ENCODE results near the gene RASAL3. TPM values are rescaled to one million over a fixed set of nuclear protein-coding genes. Genes with fewer than 3 reads are reported as not detected.

The RASAL3 gene
- total and polyA plus RNA-seq, 2 of the 8 experiments (the other 6 are each of a cell fraction or from before 2014, with no cell fraction given), result 0.19 to 0.63 TPM

- Histone ChIP-seq H3K4me2 (ENCODE audit: insufficient read depth in 1 of 2, low read depth in 2 of 2, low read length in 2 of 2) (no peak overlapping the region), H3K36me3 (ENCODE audit: control insufficient read depth in 2 of 4, insufficient read depth in 4 of 4, low read length in 3 of 4) (peaks cover 2 to 44% (median 21%) of the 10 kb centered on the region in 4 experiments; a peak in 6 of 8 replicates), H3K18ac (ENCODE audit: extremely low read depth, low read length) (no peak overlapping the region), H2BK15ac (ENCODE audit: low read length) (no peak overlapping the region), H3K23me2 (ENCODE audit: low read depth, low read length) (no peaks in the 10 kb centered on the region), H3K4ac (replicated peaks; ENCODE audit: insufficient read length, low read depth, low read length) (no peak overlapping the region), H3K4me1 (replicated peaks in 1 of 4; ENCODE audit: control insufficient read depth in 3 of 4, insufficient read depth in 4 of 4, low read length in 3 of 4) (no peaks in the 10 kb centered on the region), H3K79me1 (ENCODE audit: low read depth, low read length) (peaks cover 6% of the 10 kb centered on the region; the same call in 1 of the 2 replicates), H3K23ac (ENCODE audit: insufficient read length) (no peak overlapping the region), H4K91ac (replicated peaks; ENCODE audit: insufficient read length, low read length) (no peak overlapping the region), H2AFZ (ENCODE audit: low read length) (no peak overlapping the region), H4K5ac (ENCODE audit: insufficient read length, low read depth, low read length) (no peak overlapping the region), H3K79me2 (ENCODE audit: control insufficient read depth in 1 of 2, insufficient read depth in 2 of 2, low read length in 2 of 2) (peaks cover 0 to 5% of the 10 kb centered on the region in 2 experiments; a peak in 1 of 4 replicates), H2BK20ac (ENCODE audit: low read length) (no peak overlapping the region), H2AK5ac (ENCODE audit: low read depth, low read length) (no peak overlapping the region), H3K4me3 (ENCODE audit: extremely low read depth in 1 of 4, insufficient read depth in 2 of 4, low read depth in 3 of 4, low read length in 4 of 4) (no peak overlapping the region), H3K56ac (replicated peaks; ENCODE audit: insufficient read length, low read depth, low read length) (no peak overlapping the region), H4K20me1 (replicated peaks in 1 of 2; ENCODE audit: control insufficient read depth in 1 of 2, insufficient read depth in 2 of 2, low read length in 2 of 2) (peaks cover 4 to 8% of the 10 kb centered on the region in 2 experiments), H3K9me3 (ENCODE audit: insufficient read depth in 2 of 2, low read depth in 1 of 2, low read length in 1 of 2) (peaks cover 3 to 4% of the 10 kb centered on the region in 2 experiments; a peak in 1 of 4 replicates), H2BK12ac (ENCODE audit: low read depth, low read length) (no peak overlapping the region), H3K14ac (ENCODE audit: insufficient read length) (no peak overlapping the region), H4K8ac (ENCODE audit: extremely low read depth, insufficient read depth, low read length) (no peak overlapping the region), H3K9ac (replicated peaks in 1 of 4; ENCODE audit: extremely low read depth in 1 of 4, low read depth in 3 of 4, low read length in 3 of 4) (no peak overlapping the region), H2BK120ac (replicated peaks; ENCODE audit: low read depth, low read length) (no peak overlapping the region), H3K27me3 (replicated peaks in 1 of 4; ENCODE audit: control insufficient read depth in 3 of 4, extremely low read depth in 1 of 4, insufficient read depth in 3 of 4, low read length in 3 of 4) (no peaks in the 10 kb centered on the region), H2BK5ac (ENCODE audit: low read depth, low read length) (no peak overlapping the region), H3K27ac (ENCODE audit: low read depth, low read length) (no peak overlapping the region)
- ChIA-PET CTCF (ENCODE audit: partially characterized antibody) (no interaction called here), POLR2A (ENCODE audit: partially characterized antibody) (no interaction called here)
- DNase-seq (ENCODE audit: low read depth in 1 of 2, low spot score in 2 of 2) (no peak), FAIRE-seq (no peak)
- TF ChIP-seq RFX5 (IDR thresholded peaks at IDR 0.05; ENCODE audit: borderline replicate concordance, low read depth, low read length), result no peak
- no peak for TF ChIP-seq ZNF274 (IDR thresholded peaks at IDR 0.05; ENCODE audit: borderline replicate concordance, extremely low read depth, low read length)
- no peak for TF ChIP-seq BACH1 (IDR thresholded peaks at IDR 0.05; ENCODE audit: low read length)
- TF ChIP-seq SUZ12 (IDR thresholded peaks at IDR 0.05; ENCODE audit: low read length), result no peak
- no peak for TF ChIP-seq JUND (IDR thresholded peaks at IDR 0.05; ENCODE audit: low read length)
- no peak for TF ChIP-seq CREB1 (IDR thresholded peaks at IDR 0.05)
- no peak for TF ChIP-seq RNF2 (IDR thresholded peaks at IDR 0.05; ENCODE audit: borderline replicate concordance, low read depth, low read length, missing control alignments, poor library complexity, severe bottlenecking)
- TF ChIP-seq BCL11A (IDR thresholded peaks at IDR 0.05; ENCODE audit: low read depth in 2 of 2, low read length in 2 of 2), result no peak
- no peak for TF ChIP-seq KDM4A (IDR thresholded peaks at IDR 0.05; ENCODE audit: low read depth, low read length, severe bottlenecking)
- no peak for TF ChIP-seq CBX5 (IDR thresholded peaks at IDR 0.05; ENCODE audit: low read depth, low read length)
- TF ChIP-seq TCF12 (IDR thresholded peaks at IDR 0.05; ENCODE audit: low read depth, low read length), result no peak
- TF ChIP-seq PHF8 (conservative IDR thresholded peaks at IDR 0.05; ENCODE audit: low read depth, low read length), result no peak
- no peak for TF ChIP-seq KDM5A (IDR thresholded peaks at IDR 0.05; ENCODE audit: low read length)
- no peak for TF ChIP-seq SP2 (IDR thresholded peaks at IDR 0.05; ENCODE audit: low read length)
- WGBS, 2 experiments (ENCODE audit: extremely low coverage in 1 of 2, insufficient coverage in 1 of 2, insufficient read length in 1 of 2, insufficient replicate concordance in 2 of 2, low coverage in 1 of 2, low lambda C conversion rate in 2 of 2, missing lambda C conversion rate in 1 of 2), result 95% methylated on average over 37 of the region's 38 CpGs; no CpG with 5 or more reads in 1 of the 2 experiments
Measured at GRCh38 chr19:15424692-15425272, 39.6 kb downstream of the RASAL3 start.

Data from H1 (cell line).